HG03045 (cell line): ENCODE data around the gene SEMA7A.
A peak's percentile ranks its signal among the peaks of the same experiment; 100 is the strongest.
"Not testable (repeated sequence)": the region's sequence is repeated elsewhere in the genome, so short reads cannot be mapped to it uniquely, and the experiment has no call there.

ENCODE experiments used
- ATAC-seq: cut with Tn5 transposase; IDR thresholded peaks from one replicate; pipeline ENCODE4 v1.9.1; 2021; ENCODE audit warnings: mild to moderate bottlenecking, moderate library complexity; ENCODE audit not compliant: unreplicated experiment

SEMA7A gene

DNA sequence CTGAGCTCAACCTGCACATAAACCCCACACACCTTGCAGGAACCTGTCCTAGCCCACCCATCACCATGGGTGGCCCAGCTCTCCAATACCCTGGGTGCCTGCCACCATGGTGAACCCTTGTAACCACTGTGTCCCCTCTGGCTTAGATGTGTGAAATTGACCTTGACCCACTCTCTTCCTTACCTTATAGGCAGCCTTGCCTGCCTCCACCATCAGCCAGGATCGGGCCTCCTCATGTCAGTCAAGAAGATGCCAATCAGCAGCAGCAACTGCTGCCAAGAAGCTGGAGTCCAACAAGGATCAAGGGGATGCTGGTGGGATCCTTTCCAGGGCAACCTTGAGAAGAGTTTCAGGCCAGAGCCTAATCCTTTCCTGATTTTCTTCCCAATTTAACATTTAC, 57.5 kb downstream of the SEMA7A start:
- ATAC-seq = no peak

DNA sequence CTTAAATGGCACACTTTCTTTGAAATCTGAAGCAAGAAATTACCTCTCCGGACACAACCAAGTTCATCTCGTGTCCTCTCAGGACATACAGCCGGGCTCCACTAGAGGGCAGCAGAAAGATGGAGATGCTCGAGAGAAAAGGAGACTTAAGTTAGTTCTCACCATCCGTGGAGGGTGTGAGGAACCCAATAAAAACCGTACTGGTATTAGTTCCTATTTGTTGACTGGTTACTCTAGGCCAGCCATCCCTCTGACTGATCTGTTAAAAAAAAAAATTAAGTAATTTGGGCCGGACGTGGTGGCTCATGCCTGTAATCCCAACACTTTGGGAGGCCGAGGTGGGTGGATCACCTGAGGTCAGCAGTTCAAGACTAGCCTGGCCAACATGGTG, 58.5 kb downstream of the SEMA7A start:
- ATAC-seq = no peak

- no peak for ATAC-seq
These were observed 59.0 kb downstream of the SEMA7A start for GRCh38 chr15:74374648-74375302.

- ATAC-seq = peak; percentile 63
These were observed 59.8 kb downstream of the SEMA7A start for GRCh38 chr15:74373731-74374647.

DNA sequence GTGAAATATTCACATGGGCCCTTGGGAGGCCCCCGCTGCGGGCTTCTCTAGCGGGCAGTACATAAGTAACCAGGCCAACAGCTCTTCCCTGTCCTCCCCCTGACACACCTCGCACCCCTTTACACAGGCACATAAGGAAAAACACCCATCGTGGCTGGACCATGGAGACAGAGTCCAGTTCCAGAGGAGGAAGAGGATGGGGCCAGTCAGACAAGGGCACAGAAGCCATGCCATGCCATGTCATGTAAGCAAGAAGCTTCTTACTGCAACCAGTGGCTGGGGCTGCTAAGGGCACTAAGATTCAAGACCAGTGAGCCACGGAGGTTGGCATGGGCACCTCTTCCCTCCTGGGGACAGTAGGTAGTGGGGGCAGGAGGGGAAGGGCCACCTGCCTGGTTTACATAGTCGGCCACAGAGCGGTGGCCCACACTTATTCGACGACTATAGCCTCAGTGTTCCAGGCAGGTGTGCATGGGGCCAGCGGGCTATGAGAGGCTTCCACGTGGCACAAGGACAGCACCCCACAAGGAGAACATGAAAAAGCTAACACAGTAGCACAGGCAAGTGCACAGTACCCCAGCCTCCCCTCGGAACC, 60.6 kb downstream of the SEMA7A start:
- ATAC-seq = no peak

GRCh38 chr15:74370471-74370870, 63.3 kb downstream of the SEMA7A start:
- no peak for ATAC-seq

GRCh38 chr15:74369756-74370155, 64.0 kb downstream of the SEMA7A start:
- ATAC-seq = no peak

DNA sequence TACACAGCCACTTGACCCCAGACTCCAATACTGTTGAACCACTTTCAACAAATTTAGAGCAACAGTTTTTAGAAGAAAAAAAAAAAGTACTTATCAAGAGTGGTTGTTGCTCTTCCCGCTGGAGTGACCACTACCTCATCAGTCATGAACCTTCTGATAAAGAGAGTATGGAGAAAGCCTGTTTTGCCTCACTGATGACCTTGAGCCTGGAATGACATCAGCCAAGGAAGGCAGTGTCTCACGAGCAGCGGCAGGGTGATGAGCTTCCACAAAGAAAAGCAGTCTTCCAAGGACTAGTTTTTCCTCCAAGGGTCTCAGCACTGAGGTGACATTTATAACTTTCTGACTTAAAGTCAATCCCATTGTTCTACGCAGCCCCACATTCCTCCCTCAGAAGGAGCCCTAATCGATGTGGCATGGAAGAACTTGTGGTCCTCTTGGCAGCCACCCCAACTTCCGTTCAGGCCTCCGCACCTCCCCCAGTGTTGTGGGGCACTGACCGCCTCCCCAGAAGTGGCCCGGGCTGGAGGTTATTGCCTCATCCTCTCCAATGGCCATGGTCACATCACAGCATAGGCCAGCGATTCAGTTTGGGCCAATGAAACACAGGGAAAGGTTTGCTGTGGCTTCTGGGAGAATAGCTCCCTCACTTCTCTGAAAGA, 64.5 kb downstream of the SEMA7A start:
- no peak for ATAC-seq

- no peak for ATAC-seq
These were observed 65.6 kb downstream of the SEMA7A start for GRCh38 chr15:74368121-74368520.

- no peak for ATAC-seq
These were observed 66.4 kb downstream of the SEMA7A start, which contains the start of gene CYP11A1 for GRCh38 chr15:74367296-74367854. Gene CYP11A1 (minus strand): TSS chr15:74367646. CDS start chr15:74367585, 61 bp downstream.

- no peak for ATAC-seq
These were observed 67.9 kb downstream of the SEMA7A start for GRCh38 chr15:74365598-74366445.

DNA sequence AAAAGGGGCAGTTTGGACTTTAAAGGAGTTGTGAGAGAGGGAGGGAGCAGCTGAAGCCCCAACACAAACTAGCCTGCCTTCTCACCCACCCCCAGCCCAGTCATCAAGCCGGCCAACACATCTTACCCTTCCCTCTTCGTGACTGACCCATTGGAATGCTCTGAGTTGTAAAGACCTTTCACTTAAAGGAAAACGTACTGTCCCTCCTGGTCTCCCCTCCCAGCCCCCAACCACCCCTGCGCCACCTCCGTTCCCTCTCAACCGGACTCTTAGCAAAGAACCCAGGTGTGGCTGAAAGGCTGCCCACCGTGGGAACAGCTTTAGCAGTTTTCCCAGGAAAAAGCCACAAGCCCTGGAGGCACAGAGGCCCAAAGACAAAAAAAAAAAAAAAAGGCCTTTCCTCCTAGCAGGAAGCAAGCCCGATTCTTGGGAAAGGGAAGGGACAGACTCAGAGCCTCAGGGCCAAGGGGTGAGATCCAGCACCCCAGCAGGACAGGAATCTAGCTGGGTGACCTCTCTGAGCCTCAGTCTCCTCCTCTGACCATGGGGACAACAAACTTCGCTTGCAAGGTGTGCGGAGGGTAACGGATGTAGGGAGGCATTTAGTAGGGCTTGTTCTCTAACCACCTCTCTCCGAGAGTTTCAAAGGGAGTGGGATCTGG, 68.7 kb downstream of the SEMA7A start:
- no peak for ATAC-seq

DNA sequence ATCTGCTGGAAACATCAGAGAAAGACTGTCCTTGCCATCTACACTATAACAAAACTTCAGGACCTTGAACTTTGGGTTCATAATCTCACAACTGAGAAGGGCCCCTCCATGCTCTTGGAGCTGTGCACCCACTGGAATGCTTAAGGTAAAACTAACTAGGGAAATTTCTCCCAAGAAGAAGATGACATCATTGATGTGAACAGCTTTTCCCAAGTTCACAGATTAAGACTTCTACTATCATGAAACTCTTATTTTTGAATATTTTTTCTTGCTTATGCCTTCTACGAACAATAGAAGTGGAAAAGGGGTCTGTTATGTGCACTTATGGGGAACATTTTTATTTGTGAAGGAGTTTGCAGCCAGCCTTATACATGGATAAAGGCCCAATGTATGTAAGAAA, 71.3 kb downstream of the SEMA7A start:
- no peak for ATAC-seq

GRCh38 chr15:74360855-74361254, 72.9 kb downstream of the SEMA7A start:
- not testable (repeated sequence) for ATAC-seq

- ATAC-seq = not testable (repeated sequence)
These were observed 74.4 kb downstream of the SEMA7A start for GRCh38 chr15:74359376-74359775.
